HepG2 (cell line): Measurements from ENCODE around the gene P2RY11. TPM values are rescaled to one million over a fixed set of nuclear protein-coding genes. Genes with fewer than 3 reads are reported as not detected.

ENCODE experiments used
- ATAC-seq: fragments of 200-7000 bp; cut with Tn5 transposase; 3 replicates; pipeline ENCODE4 v1.9.1; 2020; ENCODE audit warnings: mild to moderate bottlenecking, moderate library complexity
- BruUV-seq: library from RNA; stranded (reverse); fragments of 400-500 nt; replicated peaks from 2 replicates; lab custom pipeline; 2021; lab: Mats Ljungman, UMichigan
- CTCF ChIA-PET: fragments of 300-600 bp; formaldehyde crosslinking; extraction: SDS; loops from one replicate; lab custom pipeline; 2021; ENCODE audit warnings: low total read pairs, inconsistent platforms, low intra/inter-chr PET ratio; lab: Yijun Ruan, JAX
- POLR2A ChIA-PET: fragments of 350-600 bp; sonication (Branson Sonifier 250); formaldehyde crosslinking; loops from one replicate; lab custom pipeline; 2020; ENCODE audit warnings: antibody characterized with exemption, inconsistent platforms; lab: Yijun Ruan, JAX
- DNase-seq: peaks from one replicate; pipeline ENCODE4 v3.0.0-alpha.2; 2015; ENCODE audit warnings: low spot score
- FAIRE-seq: peaks from 3 replicates; lab custom pipeline; 2011; peaks lifted over from hg19 to GRCh38; lab: Jason Lieb, UNC
- H2AFZ ChIP-seq: one replicate; pipeline ENCODE4 v1.6.1; 2011; ENCODE audit warnings: low read length, inconsistent platforms
- H3K27ac ChIP-seq: fragments of 300-600 bp; 3 replicates; pipeline ENCODE4 v1.8.0; 2011; ENCODE audit warnings: mixed run types, mild to moderate bottlenecking, mixed read lengths, low read length, inconsistent platforms; ENCODE audit not compliant: insufficient read depth; ENCODE audit errors: extremely low read length
- H3K27me3 ChIP-seq, 2 experiments: fragments of 200-600 bp in 1 of 2; 2 replicates in 1 of 2; 3 replicates in 1 of 2; pipeline versions ENCODE4 v1.6.0 to v1.8.0; 2011; ENCODE audit warnings: low read length in 2 of 2, mild to moderate bottlenecking in 2 of 2, moderate library complexity in 2 of 2, inconsistent platforms in 1 of 2; ENCODE audit not compliant: insufficient read depth in 2 of 2, control insufficient read depth in 1 of 2
- H3K36me3 ChIP-seq, 2 experiments: fragments of 200-600 bp in 1 of 2; replicated peaks in 1 of 2; 2 replicates in 1 of 2; 3 replicates in 1 of 2; pipeline versions ENCODE4 v1.5.1 to v1.8.0; 2011; ENCODE audit warnings: low read length in 2 of 2, inconsistent platforms in 1 of 2; ENCODE audit not compliant: insufficient read depth in 2 of 2, control insufficient read depth in 1 of 2
- H3K4me1 ChIP-seq: 2 replicates; pipeline ENCODE4 v1.5.1; 2012; ENCODE audit warnings: low read length, inconsistent platforms; ENCODE audit not compliant: insufficient read depth
- H3K4me2 ChIP-seq: 2 replicates; pipeline ENCODE4 v1.6.0; 2011; ENCODE audit warnings: low read depth, low read length, inconsistent platforms
- H3K4me3 ChIP-seq, 3 experiments: fragments of 200-600 bp in 1 of 3; sonication (generic), shearing (Covaris generic) in 1 of 3; replicated peaks in 1 of 3; 2 replicates each; pipeline ENCODE4 v1.5.1; 2011 to 2016; ENCODE audit warnings: low read length in 3 of 3, inconsistent platforms in 2 of 3, low read depth in 2 of 3, mild to moderate bottlenecking in 2 of 3, control low read depth in 1 of 3, mixed read lengths in 1 of 3; ENCODE audit not compliant: insufficient read depth in 1 of 3
- H3K79me2 ChIP-seq: one replicate; pipeline ENCODE4 v1.6.1; 2011; ENCODE audit warnings: low read length, inconsistent platforms; ENCODE audit not compliant: insufficient read depth
- H3K9ac ChIP-seq: 2 replicates; pipeline ENCODE4 v1.6.0; 2011; ENCODE audit warnings: mild to moderate bottlenecking, low read depth, low read length, inconsistent platforms; ENCODE audit not compliant: insufficient read depth
- H3K9me3 ChIP-seq: 2 replicates; pipeline ENCODE4 v1.5.1; 2012; ENCODE audit warnings: mild to moderate bottlenecking, low read length
- H4K20me1 ChIP-seq: 2 replicates; pipeline ENCODE4 v1.6.0; 2011; ENCODE audit warnings: inconsistent platforms, mild to moderate bottlenecking, low read length, moderate library complexity; ENCODE audit not compliant: insufficient read depth
- AGO1 ChIP-seq: fragments of 200-400 bp; formaldehyde crosslinking; IDR thresholded peaks from 2 replicates; pipeline ENCODE4 v1.6.1; 2017; ENCODE audit warnings: mild to moderate bottlenecking, low read depth, low read length, moderate library complexity; ENCODE audit not compliant: poor library complexity, severe bottlenecking
- AKNA ChIP-seq: sonication (generic); formaldehyde crosslinking; IDR thresholded peaks from 2 replicates; pipeline ENCODE4 v1.4.0; 2020; ENCODE audit warnings: missing genetic modification reagents, borderline replicate concordance
- BCL6 ChIP-seq: IDR thresholded peaks from 2 replicates; pipeline ENCODE4 v1.6.1; 2016; ENCODE audit warnings: missing genetic modification reagents, missing compliant biosample characterization
- MYC ChIP-seq: sonication (generic); formaldehyde crosslinking; IDR thresholded peaks from 2 replicates; pipeline ENCODE4 v1.9.0; 2021; ENCODE audit warnings: missing genetic modification reagents, borderline replicate concordance
- RARA ChIP-seq: IDR thresholded peaks from 2 replicates; pipeline ENCODE4 v1.6.1; 2016; ENCODE audit warnings: missing genetic modification reagents, missing compliant biosample characterization
- SIN3A ChIP-seq: IDR thresholded peaks from 2 replicates; pipeline ENCODE4 v1.6.1; 2011; ENCODE audit warnings: low read depth, mild to moderate bottlenecking, control low read depth, low read length, borderline replicate concordance
- ZBTB2 ChIP-seq: sonication (generic); formaldehyde crosslinking; IDR thresholded peaks from 2 replicates; pipeline ENCODE4 v1.8.0; 2022; ENCODE audit warnings: low read depth, missing genetic modification reagents
- ZFP37 ChIP-seq: sonication (generic); formaldehyde crosslinking; IDR thresholded peaks from 2 replicates; pipeline ENCODE4 v1.4.0; 2020; ENCODE audit warnings: missing genetic modification reagents, borderline replicate concordance
- ZFYVE20 ChIP-seq: sonication (generic); formaldehyde crosslinking; IDR thresholded peaks from 2 replicates; pipeline ENCODE4 v1.8.0; 2023; ENCODE audit warnings: low read depth, mild to moderate bottlenecking, moderate library complexity, missing genetic modification reagents, borderline replicate concordance
- ZNF101 ChIP-seq: sonication (generic); formaldehyde crosslinking; IDR thresholded peaks from 2 replicates; pipeline ENCODE4 v1.4.0; 2020; ENCODE audit warnings: mild to moderate bottlenecking, low read depth, missing genetic modification reagents, borderline replicate concordance
- ZNF562 ChIP-seq: sonication (generic); formaldehyde crosslinking; IDR thresholded peaks from 2 replicates; pipeline ENCODE4 v1.8.0; 2022; ENCODE audit warnings: missing genetic modification reagents, borderline replicate concordance
- ZNF644 ChIP-seq: IDR thresholded peaks from 2 replicates; pipeline ENCODE4 v1.6.1; 2016; ENCODE audit warnings: low read depth
- ZNF83 ChIP-seq: sonication (generic); formaldehyde crosslinking; IDR thresholded peaks from 2 replicates; pipeline ENCODE4 v1.4.0; 2020; ENCODE audit warnings: missing genetic modification reagents, mild to moderate bottlenecking, borderline replicate concordance
- ZSCAN20 ChIP-seq: sonication (generic); formaldehyde crosslinking; IDR thresholded peaks from 2 replicates; pipeline ENCODE4 v1.4.0; 2020; ENCODE audit warnings: missing genetic modification reagents, mild to moderate bottlenecking, borderline replicate concordance
- ZSCAN25 ChIP-seq: sonication (generic); formaldehyde crosslinking; IDR thresholded peaks from 2 replicates; pipeline ENCODE4 v1.8.0; 2022; ENCODE audit warnings: mild to moderate bottlenecking, missing genetic modification reagents
- whole genome bisulfite sequencing: methylation state at CpG from one replicate; pipeline ENCODE4 v1.1.6; 2017; ENCODE audit warnings: low lambda C conversion rate; 5-methylcytosine and 5-hydroxymethylcytosine counted together
- in situ Hi-C: cut with HindIII; loops from 2 replicates; pipeline ENCODE4 v1.10.0; 2017; ENCODE audit warnings: low pct_unique_long_range_greater_than_20kb; ENCODE audit not compliant: extremely low pct_ligation_motif_present
- intact Hi-C: fragments of 100-400 bp; cut with micrococcal nuclease; formaldehyde crosslinking; loops from one replicate; pipeline ENCODE4 v1.10.0; 2022; ENCODE audit not compliant: unreplicated experiment
- polyA plus RNA-seq, 8 experiments: library from polyadenylated mRNA; depleted of rRNA in 3 of 8; stranded (reverse) in 7 of 8; unstranded in 1 of 8; fragments of >200 nt; fragmentation: Illumina TruSeq in 4 of 8; extraction: Trizol in 4 of 8; gene quantifications; 2 replicates each; pipeline versions ENCODE4 v1.2.1 to v1.2.3, GENCODE V29; 2011 to 2016; ENCODE audit warnings: low read depth in 4 of 8, missing spikeins in 1 of 8, mixed read lengths in 1 of 8; ENCODE audit not compliant: insufficient read depth in 1 of 8
- total RNA-seq, 5 experiments: library from RNA; depleted of rRNA; stranded (reverse); fragments of >200 nt; fragmentation: Illumina TruSeq; extraction: Trizol; gene quantifications; 2 replicates each; pipeline ENCODE4 v1.2.3, GENCODE V29; 2016; ENCODE audit warnings: low read depth in 1 of 5

Gene P2RY11
- total and polyA plus RNA-seq, 2 of the 13 experiments (the other 11 are each of a cell fraction or from before 2014, with no cell fraction given) = 4.0 to 7.8 TPM

- no TSS peak for BruUV-seq
- Histone ChIP-seq H4K20me1 (no peaks in the 10 kb centered on the region), H3K9ac (peak overlapping the region; percentile 2; the same call in 1 of the 2 replicates), H3K4me2 (peak overlapping the region; percentile 25; the same call in 1 of the 2 replicates), H2AFZ (peak overlapping the region; percentile 37), H3K4me1 (peaks cover 49% of the 10 kb centered on the region), H3K4me3 (no peak overlapping the region; a peak in 1 of 6 replicates), H3K36me3 (peaks cover 12 to 25% of the 10 kb centered on the region in 2 experiments), H3K27me3 (no peaks in the 10 kb centered on the region; a peak in 1 of 5 replicates), H3K9me3 (no peaks in the 10 kb centered on the region), H3K27ac (no peak overlapping the region), H3K79me2 (peaks cover 19% of the 10 kb centered on the region)
- DNase-seq (no peak), FAIRE-seq (no peak), ATAC-seq (no peak)
- in situ Hi-C loops = no loop called here
- 21% methylated on average over 10 of the region's 15 CpGs for WGBS
- POLR2A ChIA-PET = no interaction called here
- CTCF ChIA-PET = no interaction called here
- intact Hi-C loops = no loop called here
- no peak for TF ChIP-seq ZNF562 (CRISPR knock-in tag)
- TF ChIP-seq AKNA (CRISPR knock-in tag) = no peak
- no peak for TF ChIP-seq ZFYVE20
- TF ChIP-seq MYC = no peak
- TF ChIP-seq SIN3A = no peak
- no peak for TF ChIP-seq ZNF83 (CRISPR knock-in tag)
- no peak for TF ChIP-seq BCL6 (CRISPR knock-in tag)
- no peak for TF ChIP-seq AGO1
- TF ChIP-seq ZSCAN25 (CRISPR knock-in tag) = no peak
- TF ChIP-seq ZNF101 (CRISPR knock-in tag) = no peak
- TF ChIP-seq ZNF644 = no peak
- TF ChIP-seq ZFP37 = no peak
- no peak for TF ChIP-seq RARA (CRISPR knock-in tag)
- TF ChIP-seq ZSCAN20 (CRISPR knock-in tag) = no peak
- TF ChIP-seq ZBTB2 (CRISPR knock-in tag) = no peak
Observed at GRCh38 chr19:10104665-10105508, 6.6 kb upstream of the P2RY11 start.
